ENCODE measurements around the gene DNAAF5.

The DNAAF5 gene

DNA sequence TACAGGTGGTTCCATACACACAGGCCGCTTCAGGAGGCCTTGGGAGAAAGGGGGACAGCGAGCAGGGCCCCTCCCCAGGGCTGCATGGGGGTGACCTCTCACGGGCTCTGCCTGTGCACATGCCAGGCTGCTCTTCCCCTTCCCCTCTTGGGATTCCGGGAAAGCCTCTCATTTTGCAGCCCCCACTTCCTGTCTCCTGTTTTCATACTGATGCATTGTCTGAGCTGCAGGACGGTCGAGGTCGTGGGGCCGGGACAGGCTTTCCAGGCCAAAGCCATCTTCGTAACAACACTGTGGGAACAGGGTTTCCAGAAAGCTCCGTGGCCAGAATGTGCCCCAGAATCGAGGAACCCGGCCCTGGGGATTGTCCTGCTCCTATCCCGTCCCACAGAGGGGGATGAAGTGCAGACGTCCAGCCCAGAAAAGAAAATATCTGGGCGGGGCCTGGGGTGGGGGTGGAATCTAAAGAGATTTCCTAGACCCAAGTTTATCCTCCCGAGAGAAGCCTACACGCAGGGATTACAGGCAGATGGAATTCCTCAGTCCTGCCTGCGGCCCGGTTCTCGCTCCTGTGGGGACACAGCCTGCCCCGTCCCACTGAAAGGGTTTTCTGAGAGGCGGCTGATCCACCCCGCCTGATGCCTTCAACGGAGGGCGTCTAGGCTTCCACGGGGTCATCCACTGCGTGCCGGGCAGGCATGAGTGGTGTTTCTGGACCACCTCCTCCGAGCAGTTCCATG, 29.5 kb upstream of the DNAAF5 start:
- no peak for DNase-seq
- Mint-ChIP-seq H3K4me1 (ENCODE audit: low read depth in 2 of 2) (no peaks in the 10 kb centered on the region), H3K36me3 (ENCODE audit: insufficient read depth) (no peaks in the 10 kb centered on the region), H3K27me3 (no peaks in the 10 kb centered on the region), H3K9me3 (no peaks in the 10 kb centered on the region), H3K4me3 (no peak overlapping the region), H3K27ac (no peak overlapping the region)
- no peak for ATAC-seq (replicated peaks)

GRCh38 chr7:698515-699475, 27.7 kb upstream of the DNAAF5 start:
- Mint-ChIP-seq H3K9me3 (peaks cover 0 to 3% of the 10 kb centered on the region in 2 donors), H3K4me1 (ENCODE audit: low read depth in 2 of 2) (no peaks in the 10 kb centered on the region), H3K27ac (no peak overlapping the region), H3K27me3 (no peaks in the 10 kb centered on the region), H3K36me3 (ENCODE audit: insufficient read depth) (no peaks in the 10 kb centered on the region), H3K4me3 (no peak overlapping the region)
- no peak for DNase-seq
- no peak for ATAC-seq (replicated peaks)

GRCh38 chr7:699476-700170, 26.9 kb upstream of the DNAAF5 start:
- DNase-seq, result no peak
- no peaks in the 10 kb centered on the region for H3K36me3 Mint-ChIP-seq (ENCODE audit: insufficient read depth)
- H3K4me1 Mint-ChIP-seq (ENCODE audit: low read depth in 2 of 2), result no peaks in the 10 kb centered on the region

GRCh38 chr7:701086-701671, 25.3 kb upstream of the DNAAF5 start:
- Mint-ChIP-seq H3K4me3 (no peak overlapping the region), H3K4me1 (ENCODE audit: low read depth in 2 of 2) (no peaks in the 10 kb centered on the region), H3K9me3 (peaks cover 0 to 3% of the 10 kb centered on the region in 2 donors), H3K27me3 (no peaks in the 10 kb centered on the region), H3K27ac (no peak overlapping the region), H3K36me3 (ENCODE audit: insufficient read depth) (no peaks in the 10 kb centered on the region)
- ATAC-seq (replicated peaks), result no peak
- no peak for DNase-seq

More at GRCh38 chr7:699476-700170, 26.9 kb upstream of the DNAAF5 start:
- H3K27ac Mint-ChIP-seq, result no peak overlapping the region
- no peak for ATAC-seq (replicated peaks)
- peaks cover 0 to 3% of the 10 kb centered on the region in 2 donors for H3K9me3 Mint-ChIP-seq
- no peaks in the 10 kb centered on the region for H3K27me3 Mint-ChIP-seq
- H3K4me3 Mint-ChIP-seq, result no peak overlapping the region

- H3K9me3 Mint-ChIP-seq, result peaks cover 0 to 3% of the 10 kb centered on the region in 2 donors
- ATAC-seq (replicated peaks) (no peak), DNase-seq (no peak)
- H3K27me3 Mint-ChIP-seq, result no peaks in the 10 kb centered on the region
- H3K36me3 Mint-ChIP-seq (ENCODE audit: insufficient read depth), result no peaks in the 10 kb centered on the region
- H3K4me1 Mint-ChIP-seq (ENCODE audit: low read depth in 2 of 2), result no peaks in the 10 kb centered on the region
- H3K4me3 Mint-ChIP-seq, result no peak overlapping the region
- H3K27ac Mint-ChIP-seq, result no peak overlapping the region
Measured at GRCh38 chr7:703049-703448, 23.4 kb upstream of the DNAAF5 start.

- Mint-ChIP-seq H3K4me1 (ENCODE audit: low read depth in 2 of 2) (peaks cover 0 to 2% of the 10 kb centered on the region in 2 donors), H3K9me3 (peaks cover 0 to 3% of the 10 kb centered on the region in 2 donors), H3K27me3 (no peaks in the 10 kb centered on the region), H3K4me3 (no peak overlapping the region), H3K36me3 (ENCODE audit: insufficient read depth) (no peaks in the 10 kb centered on the region), H3K27ac (no peak overlapping the region)
- ATAC-seq (replicated peaks) (no peak), DNase-seq (no peak)
Measured at GRCh38 chr7:706721-707120, 19.8 kb upstream of the DNAAF5 start.

DNA sequence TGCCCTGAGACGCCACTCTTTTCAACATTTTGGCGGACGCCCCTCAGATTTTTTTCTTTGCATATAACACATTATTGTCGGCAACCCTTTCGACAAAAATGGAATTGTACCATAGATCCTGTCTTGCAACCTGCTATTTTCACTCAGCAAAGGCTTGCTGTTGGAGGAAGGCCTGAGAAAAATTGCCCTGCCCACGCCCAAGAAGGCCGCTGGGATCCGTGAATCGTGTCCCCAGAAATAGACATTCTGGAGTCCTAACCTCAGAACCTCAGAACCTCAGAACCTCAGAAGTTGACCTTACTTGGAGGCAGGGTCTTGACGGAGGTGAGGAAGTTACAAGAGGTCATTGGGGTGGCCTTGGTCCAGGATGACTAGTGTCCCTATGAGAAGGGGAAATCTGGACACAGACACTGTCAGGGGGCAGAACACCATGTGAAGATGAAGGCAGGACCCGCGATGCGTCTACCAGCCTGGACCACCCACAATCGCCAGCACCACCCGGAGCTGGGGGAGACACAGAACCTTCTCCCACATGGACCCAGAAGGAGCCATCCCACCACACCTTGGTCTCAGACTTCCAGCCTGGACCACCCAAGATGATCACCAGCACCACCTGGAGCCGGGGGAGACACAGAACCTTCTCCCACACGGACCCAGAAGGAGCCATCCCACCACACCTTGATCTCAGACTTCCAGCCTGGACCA, 19.1 kb upstream of the DNAAF5 start:
- Mint-ChIP-seq H3K27ac (peak overlapping the region in 1 of 2 donors; percentile 35), H3K4me1 (ENCODE audit: low read depth in 2 of 2) (peaks cover 0 to 2% of the 10 kb centered on the region in 2 donors), H3K9me3 (peaks cover 0 to 3% of the 10 kb centered on the region in 2 donors), H3K4me3 (no peak overlapping the region), H3K27me3 (no peaks in the 10 kb centered on the region), H3K36me3 (ENCODE audit: insufficient read depth) (no peaks in the 10 kb centered on the region)
- ATAC-seq (replicated peaks), result no peak
- no peak for DNase-seq

- H3K9me3 Mint-ChIP-seq, result no peaks in the 10 kb centered on the region
- peaks cover 18 to 22% of the 10 kb centered on the region in 2 donors for H3K27me3 Mint-ChIP-seq
- no peak overlapping the region for H3K27ac Mint-ChIP-seq
- DNase-seq (no peak), ATAC-seq (replicated peaks) (no peak)
- peaks cover 2% of the 10 kb centered on the region for H3K36me3 Mint-ChIP-seq (ENCODE audit: insufficient read depth)
- H3K4me3 Mint-ChIP-seq, result peak overlapping the region in 1 of 2 donors; percentile 25
- peaks cover 9 to 10% of the 10 kb centered on the region in 2 donors for H3K4me1 Mint-ChIP-seq (ENCODE audit: low read depth in 2 of 2)
Measured at GRCh38 chr7:710161-710560, 16.3 kb upstream of the DNAAF5 start.

DNA sequence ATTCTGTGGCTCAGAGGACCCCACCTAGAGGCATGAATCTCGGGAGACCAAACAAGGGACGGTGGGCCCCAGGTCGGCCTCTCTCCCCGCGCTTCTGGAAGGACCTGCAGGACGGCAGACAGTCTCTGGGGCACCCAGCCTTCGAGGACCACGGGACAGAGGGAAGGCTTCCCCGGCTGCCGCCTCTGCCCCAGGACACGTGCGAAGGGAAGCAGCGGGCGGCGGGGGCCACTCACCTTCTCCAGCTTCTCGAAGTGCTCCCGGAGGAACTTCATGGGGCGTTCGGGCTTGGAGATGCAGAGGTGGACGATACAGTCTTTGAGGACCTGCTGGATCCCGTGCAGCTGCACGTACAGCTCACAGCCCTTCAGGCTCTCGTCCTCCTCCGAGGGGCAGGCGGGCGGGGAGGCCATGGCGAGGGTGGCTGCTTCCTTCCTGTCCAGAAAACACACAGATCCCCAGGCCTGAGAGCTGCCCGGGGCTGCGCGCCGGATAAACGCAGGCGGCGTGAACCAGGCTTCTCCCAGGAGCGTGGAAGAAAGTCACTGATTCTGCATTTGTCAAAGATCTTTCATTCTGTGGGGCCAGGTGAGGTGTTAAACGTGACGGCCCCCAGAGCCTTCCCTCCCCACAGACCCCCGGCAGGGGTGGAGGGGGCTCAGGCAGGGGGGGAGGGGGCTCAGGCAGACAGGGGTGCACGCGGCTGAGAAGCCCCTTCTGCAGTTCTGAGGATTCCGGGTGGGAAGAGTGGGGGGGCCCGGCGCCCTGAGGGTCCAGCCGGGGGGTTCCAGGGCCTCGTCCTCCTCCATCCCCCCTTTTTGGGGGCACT, 15.2 kb upstream of the DNAAF5 start:
- peaks cover 18 to 22% of the 10 kb centered on the region in 2 donors for H3K27me3 Mint-ChIP-seq
- H3K4me1 Mint-ChIP-seq (ENCODE audit: low read depth in 2 of 2), result peaks cover 9 to 10% of the 10 kb centered on the region in 2 donors
- peak overlapping the region; percentile 12 to 22 for H3K4me3 Mint-ChIP-seq
- peaks cover 2% of the 10 kb centered on the region for H3K36me3 Mint-ChIP-seq (ENCODE audit: insufficient read depth)
- no peak for DNase-seq
- no peak for ATAC-seq (replicated peaks)
- no peaks in the 10 kb centered on the region for H3K9me3 Mint-ChIP-seq
- no peak overlapping the region for H3K27ac Mint-ChIP-seq

- Mint-ChIP-seq H3K4me3 (no peak overlapping the region), H3K4me1 (ENCODE audit: low read depth in 2 of 2) (peaks cover 9 to 10% of the 10 kb centered on the region in 2 donors), H3K9me3 (no peaks in the 10 kb centered on the region), H3K27me3 (peaks cover 18 to 22% of the 10 kb centered on the region in 2 donors), H3K36me3 (ENCODE audit: insufficient read depth) (peaks cover 2% of the 10 kb centered on the region), H3K27ac (no peak overlapping the region)
- ATAC-seq (replicated peaks) (no peak), DNase-seq (no peak)
Measured at GRCh38 chr7:711922-712380, 14.5 kb upstream of the DNAAF5 start.

- peaks cover 18 to 22% of the 10 kb centered on the region in 2 donors for H3K27me3 Mint-ChIP-seq
- ATAC-seq (replicated peaks), result peak; percentile 58
- H3K9me3 Mint-ChIP-seq, result no peaks in the 10 kb centered on the region
- peaks cover 2% of the 10 kb centered on the region for H3K36me3 Mint-ChIP-seq (ENCODE audit: insufficient read depth)
- H3K4me3 Mint-ChIP-seq, result peak overlapping the region; percentile 43 to 58
- DNase-seq, result no peak
- H3K4me1 Mint-ChIP-seq (ENCODE audit: low read depth in 2 of 2), result peaks cover 9 to 10% of the 10 kb centered on the region in 2 donors
- no peak overlapping the region for H3K27ac Mint-ChIP-seq
Measured at GRCh38 chr7:712381-713138, 13.9 kb upstream of the DNAAF5 start.

All from effector memory CD8-positive, alpha-beta T cell (primary cell).